K562 (cell line): Measurements from ENCODE around the gene RBM19. TPM values are rescaled to one million over a fixed set of nuclear protein-coding genes. Genes with fewer than 3 reads are reported as not detected.

Source experiments
- CBFA2T2 ChIP-seq: fragments of 450-650 bp; conservative IDR thresholded peaks from 2 replicates; pipeline ENCODE4 v1.6.1; 2017; ENCODE audit warnings: mild to moderate bottlenecking
- CTBP1 ChIP-seq: fragments of 450-650 bp; IDR thresholded peaks from 2 replicates; pipeline ENCODE4 v1.6.1; 2016; ENCODE audit warnings: borderline replicate concordance
- HDAC1 ChIP-seq, 2 experiments: fragments of 450-650 bp; IDR thresholded peaks; 2 replicates each; pipeline ENCODE4 v1.6.1; 2016 to 2017; ENCODE audit warnings: inconsistent platforms in 1 of 2, mild to moderate bottlenecking in 1 of 2, moderate library complexity in 1 of 2
- ILK ChIP-seq: fragments of 450-650 bp; IDR thresholded peaks from 2 replicates; pipeline ENCODE4 v1.6.1; 2016; ENCODE audit warnings: missing genetic modification characterization, low read depth, mild to moderate bottlenecking, missing compliant biosample characterization, moderate library complexity, borderline replicate concordance
- NFRKB ChIP-seq: fragments of 450-650 bp; IDR thresholded peaks from 2 replicates; pipeline ENCODE4 v1.6.1; 2016; ENCODE audit warnings: low read depth
- PML ChIP-seq: IDR thresholded peaks from 2 replicates; pipeline ENCODE4 v1.6.1; 2012; ENCODE audit warnings: low read length, inconsistent platforms
- POLR2H ChIP-seq: IDR thresholded peaks from 2 replicates; pipeline ENCODE4 v1.6.1; 2016; ENCODE audit warnings: missing genetic modification characterization, low read depth, mild to moderate bottlenecking, control low read depth, missing compliant biosample characterization, moderate library complexity
- PTRF ChIP-seq: fragments of 450-650 bp; IDR thresholded peaks from 2 replicates; pipeline ENCODE4 v1.6.1; 2016; ENCODE audit warnings: mild to moderate bottlenecking, missing genetic modification characterization, missing compliant biosample characterization
- RFX1 ChIP-seq: fragments of 450-650 bp; IDR thresholded peaks from 2 replicates; pipeline ENCODE4 v1.6.1; 2016; ENCODE audit warnings: mild to moderate bottlenecking, moderate library complexity
- RFX7 ChIP-seq: fragments of 250-450 bp; sonication (Bioruptor Pico); IDR thresholded peaks from 2 replicates; pipeline ENCODE4 v1.5.1; 2021; ENCODE audit warnings: mild to moderate bottlenecking
- SMARCA4 ChIP-seq: fragments of 450-650 bp; IDR thresholded peaks from 2 replicates; pipeline ENCODE4 v1.6.1; 2016
- STAT5B ChIP-seq: fragments of 250-450 bp; sonication (Bioruptor Pico); IDR thresholded peaks from 2 replicates; pipeline ENCODE4 v1.8.0; 2021; ENCODE audit warnings: mild to moderate bottlenecking, inconsistent platforms
- TAL1 ChIP-seq: fragments of 450-650 bp; IDR thresholded peaks from 2 replicates; pipeline ENCODE4 v1.6.1; 2016; ENCODE audit warnings: mild to moderate bottlenecking
- ZEB2 ChIP-seq: fragments of 450-650 bp; IDR thresholded peaks from 2 replicates; pipeline ENCODE4 v1.6.1; 2016
- polyA plus RNA-seq, 8 experiments: library from polyadenylated mRNA; depleted of rRNA in 4 of 8; stranded (reverse) in 5 of 8; unstranded in 3 of 8; fragments of >200 nt; fragmentation: Nextera tagmentation in 2 of 8; fragmentation: Illumina TruSeq in 1 of 8; extraction: Ambion mirVana in 2 of 8; extraction: Trizol in 1 of 8; gene quantifications; 2 replicates each; pipeline versions ENCODE4 v1.2.1 to v1.2.3, GENCODE V29; 2011 to 2014; ENCODE audit warnings: inconsistent platforms in 1 of 8, missing spikeins in 1 of 8
- total RNA-seq, 7 experiments: library from RNA; depleted of rRNA in 6 of 7; stranded (reverse); fragments of >200 nt in 6 of 7; fragmentation: Illumina TruSeq in 2 of 7; extraction: Trizol in 2 of 7; gene quantifications; 2 replicates each; pipeline versions ENCODE4 v1.2.1 to v1.2.3, GENCODE V29; 2011 to 2021; ENCODE audit warnings: low replicate concordance in 1 of 7
- TF ChIP-seq, protein P1 (sequence below): sonication (generic); formaldehyde crosslinking; IDR thresholded peaks from 2 replicates; pipeline ENCODE4 v1.8.0; 2022; ENCODE audit warnings: missing genetic modification reagents, mild to moderate bottlenecking, moderate library complexity, borderline replicate concordance
- TF ChIP-seq, protein P2 (sequence below): fragments of 200-600 bp; sonication (generic); IDR thresholded peaks from one replicate; pipeline ENCODE4 v1.6.1; 2012; ENCODE audit warnings: mild to moderate bottlenecking, low read depth, low read length, inconsistent platforms

The RBM19 gene
- total and polyA plus RNA-seq, 9 of the 15 experiments (the other 6 are each of a cell fraction or from before 2014, with no cell fraction given): 16.0 to 58.4 (median 37.9) TPM

DNA sequence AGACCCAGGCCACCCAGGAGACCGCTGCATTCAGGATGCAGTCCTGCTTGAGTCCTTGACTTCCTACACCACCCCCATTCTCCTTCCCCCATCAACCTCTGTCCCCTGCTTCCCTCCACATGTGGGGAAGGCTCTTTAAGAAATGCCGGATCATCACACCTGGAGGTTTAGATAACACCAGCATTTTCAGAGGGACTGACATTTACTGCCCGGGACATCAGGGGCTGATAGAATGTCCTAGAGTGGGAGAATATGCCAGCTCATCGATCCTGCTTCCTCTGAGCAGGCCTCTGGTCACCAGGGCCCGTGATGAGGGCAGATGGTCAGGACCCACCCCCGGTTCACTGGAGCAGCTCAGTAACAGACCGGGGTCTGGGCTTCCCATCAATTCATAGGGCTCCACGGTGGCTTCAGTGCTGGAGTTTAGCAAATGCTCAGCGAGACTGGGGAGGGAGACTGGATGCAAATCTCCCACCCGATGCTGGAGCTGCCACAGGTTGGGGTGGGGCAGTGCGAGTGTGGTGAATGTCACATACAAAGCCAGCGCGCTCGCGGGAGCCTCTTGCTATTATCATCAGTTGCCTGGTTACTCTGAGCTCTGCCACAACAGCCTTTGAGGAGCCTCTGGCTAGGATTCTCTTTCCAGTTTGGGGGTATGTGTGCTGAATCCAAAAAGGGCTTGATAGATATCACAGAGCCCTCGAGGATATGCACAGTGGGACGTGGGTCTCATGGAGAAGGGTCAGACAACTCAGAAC, 111.6 kb downstream of the RBM19 start (continued):
- peak; percentile 66; the same call in 1 of the 2 replicates for TF ChIP-seq TAL1
- no peak for TF ChIP-seq PTRF
- peak in 1 of 2 experiments; percentile 33; a peak in 1 of 4 replicates for TF ChIP-seq HDAC1 (IDR thresholded peaks at IDR 0.05)
- TF ChIP-seq ILK (tag): no peak
- TF ChIP-seq CTBP1: peak; percentile 34; the same call in 1 of the 2 replicates
- peak; percentile 68 for TF ChIP-seq SMARCA4
- no peak for TF ChIP-seq POLR2H (tag)
- TF ChIP-seq, protein P1, sequence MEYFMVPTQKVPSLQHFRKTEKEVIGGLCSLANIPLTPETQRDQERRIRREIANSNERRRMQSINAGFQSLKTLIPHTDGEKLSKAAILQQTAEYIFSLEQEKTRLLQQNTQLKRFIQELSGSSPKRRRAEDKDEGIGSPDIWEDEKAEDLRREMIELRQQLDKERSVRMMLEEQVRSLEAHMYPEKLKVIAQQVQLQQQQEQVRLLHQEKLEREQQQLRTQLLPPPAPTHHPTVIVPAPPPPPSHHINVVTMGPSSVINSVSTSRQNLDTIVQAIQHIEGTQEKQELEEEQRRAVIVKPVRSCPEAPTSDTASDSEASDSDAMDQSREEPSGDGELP (CRISPR knock-in tag): 0 out of 2 replicates have a peak, but pooled peaks have one; percentile 14
- no peak for TF ChIP-seq PML
- peak; percentile 60 for TF ChIP-seq CBFA2T2
- TF ChIP-seq NFRKB: no peak
- no peak for TF ChIP-seq RFX7 (CRISPR knock-in tag)
- no peak for TF ChIP-seq STAT5B
- TF ChIP-seq, protein P2, sequence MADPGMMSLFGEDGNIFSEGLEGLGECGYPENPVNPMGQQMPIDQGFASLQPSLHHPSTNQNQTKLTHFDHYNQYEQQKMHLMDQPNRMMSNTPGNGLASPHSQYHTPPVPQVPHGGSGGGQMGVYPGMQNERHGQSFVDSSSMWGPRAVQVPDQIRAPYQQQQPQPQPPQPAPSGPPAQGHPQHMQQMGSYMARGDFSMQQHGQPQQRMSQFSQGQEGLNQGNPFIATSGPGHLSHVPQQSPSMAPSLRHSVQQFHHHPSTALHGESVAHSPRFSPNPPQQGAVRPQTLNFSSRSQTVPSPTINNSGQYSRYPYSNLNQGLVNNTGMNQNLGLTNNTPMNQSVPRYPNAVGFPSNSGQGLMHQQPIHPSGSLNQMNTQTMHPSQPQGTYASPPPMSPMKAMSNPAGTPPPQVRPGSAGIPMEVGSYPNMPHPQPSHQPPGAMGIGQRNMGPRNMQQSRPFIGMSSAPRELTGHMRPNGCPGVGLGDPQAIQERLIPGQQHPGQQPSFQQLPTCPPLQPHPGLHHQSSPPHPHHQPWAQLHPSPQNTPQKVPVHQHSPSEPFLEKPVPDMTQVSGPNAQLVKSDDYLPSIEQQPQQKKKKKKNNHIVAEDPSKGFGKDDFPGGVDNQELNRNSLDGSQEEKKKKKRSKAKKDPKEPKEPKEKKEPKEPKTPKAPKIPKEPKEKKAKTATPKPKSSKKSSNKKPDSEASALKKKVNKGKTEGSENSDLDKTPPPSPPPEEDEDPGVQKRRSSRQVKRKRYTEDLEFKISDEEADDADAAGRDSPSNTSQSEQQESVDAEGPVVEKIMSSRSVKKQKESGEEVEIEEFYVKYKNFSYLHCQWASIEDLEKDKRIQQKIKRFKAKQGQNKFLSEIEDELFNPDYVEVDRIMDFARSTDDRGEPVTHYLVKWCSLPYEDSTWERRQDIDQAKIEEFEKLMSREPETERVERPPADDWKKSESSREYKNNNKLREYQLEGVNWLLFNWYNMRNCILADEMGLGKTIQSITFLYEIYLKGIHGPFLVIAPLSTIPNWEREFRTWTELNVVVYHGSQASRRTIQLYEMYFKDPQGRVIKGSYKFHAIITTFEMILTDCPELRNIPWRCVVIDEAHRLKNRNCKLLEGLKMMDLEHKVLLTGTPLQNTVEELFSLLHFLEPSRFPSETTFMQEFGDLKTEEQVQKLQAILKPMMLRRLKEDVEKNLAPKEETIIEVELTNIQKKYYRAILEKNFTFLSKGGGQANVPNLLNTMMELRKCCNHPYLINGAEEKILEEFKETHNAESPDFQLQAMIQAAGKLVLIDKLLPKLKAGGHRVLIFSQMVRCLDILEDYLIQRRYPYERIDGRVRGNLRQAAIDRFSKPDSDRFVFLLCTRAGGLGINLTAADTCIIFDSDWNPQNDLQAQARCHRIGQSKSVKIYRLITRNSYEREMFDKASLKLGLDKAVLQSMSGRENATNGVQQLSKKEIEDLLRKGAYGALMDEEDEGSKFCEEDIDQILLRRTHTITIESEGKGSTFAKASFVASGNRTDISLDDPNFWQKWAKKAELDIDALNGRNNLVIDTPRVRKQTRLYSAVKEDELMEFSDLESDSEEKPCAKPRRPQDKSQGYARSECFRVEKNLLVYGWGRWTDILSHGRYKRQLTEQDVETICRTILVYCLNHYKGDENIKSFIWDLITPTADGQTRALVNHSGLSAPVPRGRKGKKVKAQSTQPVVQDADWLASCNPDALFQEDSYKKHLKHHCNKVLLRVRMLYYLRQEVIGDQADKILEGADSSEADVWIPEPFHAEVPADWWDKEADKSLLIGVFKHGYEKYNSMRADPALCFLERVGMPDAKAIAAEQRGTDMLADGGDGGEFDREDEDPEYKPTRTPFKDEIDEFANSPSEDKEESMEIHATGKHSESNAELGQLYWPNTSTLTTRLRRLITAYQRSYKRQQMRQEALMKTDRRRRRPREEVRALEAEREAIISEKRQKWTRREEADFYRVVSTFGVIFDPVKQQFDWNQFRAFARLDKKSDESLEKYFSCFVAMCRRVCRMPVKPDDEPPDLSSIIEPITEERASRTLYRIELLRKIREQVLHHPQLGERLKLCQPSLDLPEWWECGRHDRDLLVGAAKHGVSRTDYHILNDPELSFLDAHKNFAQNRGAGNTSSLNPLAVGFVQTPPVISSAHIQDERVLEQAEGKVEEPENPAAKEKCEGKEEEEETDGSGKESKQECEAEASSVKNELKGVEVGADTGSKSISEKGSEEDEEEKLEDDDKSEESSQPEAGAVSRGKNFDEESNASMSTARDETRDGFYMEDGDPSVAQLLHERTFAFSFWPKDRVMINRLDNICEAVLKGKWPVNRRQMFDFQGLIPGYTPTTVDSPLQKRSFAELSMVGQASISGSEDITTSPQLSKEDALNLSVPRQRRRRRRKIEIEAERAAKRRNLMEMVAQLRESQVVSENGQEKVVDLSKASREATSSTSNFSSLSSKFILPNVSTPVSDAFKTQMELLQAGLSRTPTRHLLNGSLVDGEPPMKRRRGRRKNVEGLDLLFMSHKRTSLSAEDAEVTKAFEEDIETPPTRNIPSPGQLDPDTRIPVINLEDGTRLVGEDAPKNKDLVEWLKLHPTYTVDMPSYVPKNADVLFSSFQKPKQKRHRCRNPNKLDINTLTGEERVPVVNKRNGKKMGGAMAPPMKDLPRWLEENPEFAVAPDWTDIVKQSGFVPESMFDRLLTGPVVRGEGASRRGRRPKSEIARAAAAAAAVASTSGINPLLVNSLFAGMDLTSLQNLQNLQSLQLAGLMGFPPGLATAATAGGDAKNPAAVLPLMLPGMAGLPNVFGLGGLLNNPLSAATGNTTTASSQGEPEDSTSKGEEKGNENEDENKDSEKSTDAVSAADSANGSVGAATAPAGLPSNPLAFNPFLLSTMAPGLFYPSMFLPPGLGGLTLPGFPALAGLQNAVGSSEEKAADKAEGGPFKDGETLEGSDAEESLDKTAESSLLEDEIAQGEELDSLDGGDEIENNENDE: no peak
- TF ChIP-seq RFX1: 0 out of 2 replicates have a peak, but pooled peaks have one; percentile 27
- peak; percentile 51; the same call in 1 of the 2 replicates for TF ChIP-seq ZEB2
